H9 (cell line): ENCODE data around the gene SYTL1. TPM values are rescaled to one million over a fixed set of nuclear protein-coding genes. Genes with fewer than 3 reads are reported as not detected.

Experiments used
- DNase-seq: peaks from one replicate; pipeline ENCODE4 v3.0.0-alpha.2; 2017
- H2AFZ ChIP-seq: one replicate; pipeline ENCODE4 v1.6.1; 2013; ENCODE audit warnings: mild to moderate bottlenecking, low read length, control low read depth, moderate library complexity
- H2AK5ac ChIP-seq: 2 replicates; pipeline ENCODE4 v1.6.1; 2013; ENCODE audit warnings: low read length, control low read depth, mixed read lengths; ENCODE audit not compliant: insufficient read length
- H2BK120ac ChIP-seq: one replicate; pipeline ENCODE4 v1.6.1; 2013; ENCODE audit warnings: low read depth, mild to moderate bottlenecking, low read length, control low read depth, inconsistent platforms; ENCODE audit not compliant: poor library complexity, severe bottlenecking
- H2BK12ac ChIP-seq: 2 replicates; pipeline ENCODE4 v1.6.1; 2013; ENCODE audit warnings: low read length, control low read depth, mixed read lengths, low read depth; ENCODE audit not compliant: insufficient read length
- H2BK15ac ChIP-seq: 2 replicates; pipeline ENCODE4 v1.6.1; 2013; ENCODE audit warnings: low read depth, low read length, control low read depth
- H2BK20ac ChIP-seq: one replicate; pipeline ENCODE4 v1.6.1; 2013; ENCODE audit warnings: low read depth, mild to moderate bottlenecking, low read length, control low read depth, inconsistent platforms; ENCODE audit not compliant: poor library complexity, severe bottlenecking
- H2BK5ac ChIP-seq: 2 replicates; pipeline ENCODE4 v1.6.1; 2013; ENCODE audit warnings: low read length, control low read depth, mixed read lengths; ENCODE audit not compliant: insufficient read length
- H3K14ac ChIP-seq: 2 replicates; pipeline ENCODE4 v1.6.1; 2013; ENCODE audit warnings: low read length, control low read depth; ENCODE audit not compliant: insufficient read depth
- H3K18ac ChIP-seq: 2 replicates; pipeline ENCODE4 v1.6.1; 2013; ENCODE audit warnings: low read depth, mild to moderate bottlenecking, mixed read lengths, low read length, control low read depth; ENCODE audit not compliant: insufficient read length
- H3K23ac ChIP-seq: 2 replicates; pipeline ENCODE4 v1.6.1; 2013; ENCODE audit warnings: low read length, control low read depth, mixed read lengths, low read depth; ENCODE audit not compliant: insufficient read length
- H3K23me2 ChIP-seq: 2 replicates; pipeline ENCODE4 v1.6.1; 2013; ENCODE audit warnings: low read depth, mild to moderate bottlenecking, mixed read lengths, low read length, control low read depth; ENCODE audit not compliant: insufficient read length, poor library complexity, severe bottlenecking
- H3K27ac ChIP-seq: 2 replicates; pipeline ENCODE4 v1.5.1; 2013; ENCODE audit warnings: low read length, control low read depth, mixed read lengths, low read depth; ENCODE audit not compliant: insufficient read length
- H3K27me3 ChIP-seq: 2 replicates; pipeline ENCODE4 v1.6.1; 2013; ENCODE audit warnings: low read length, control low read depth, inconsistent platforms; ENCODE audit not compliant: insufficient read depth
- H3K4ac ChIP-seq: 2 replicates; pipeline ENCODE4 v1.6.1; 2013; ENCODE audit warnings: low read depth, mild to moderate bottlenecking, control low read depth, inconsistent platforms, low read length, moderate library complexity
- H3K4me1 ChIP-seq: 2 replicates; pipeline ENCODE4 v1.6.1; 2013; ENCODE audit warnings: low read length, control low read depth, inconsistent platforms; ENCODE audit not compliant: insufficient read depth
- H3K4me2 ChIP-seq: 2 replicates; pipeline ENCODE4 v1.6.1; 2013; ENCODE audit warnings: low read length, control low read depth, mixed read lengths; ENCODE audit not compliant: insufficient read length, insufficient read depth
- H3K56ac ChIP-seq: 2 replicates; pipeline ENCODE4 v1.6.1; 2013; ENCODE audit warnings: low read depth, mild to moderate bottlenecking, mixed read lengths, low read length, control low read depth; ENCODE audit not compliant: insufficient read length
- H3K79me1 ChIP-seq: 2 replicates; pipeline ENCODE4 v1.6.1; 2013; ENCODE audit warnings: low read depth, mild to moderate bottlenecking, moderate library complexity, low read length, control low read depth, inconsistent platforms; ENCODE audit not compliant: insufficient read depth, poor library complexity, severe bottlenecking
- H3K79me2 ChIP-seq: 2 replicates; pipeline ENCODE4 v1.6.1; 2013; ENCODE audit warnings: low read length, control low read depth, inconsistent platforms; ENCODE audit not compliant: insufficient read depth
- H3K9ac ChIP-seq: 2 replicates; pipeline ENCODE4 v1.6.1; 2013; ENCODE audit warnings: low read length, control low read depth, mixed read lengths; ENCODE audit not compliant: insufficient read length; ENCODE audit errors: extremely low read depth
- H3K9me3 ChIP-seq: one replicate; pipeline ENCODE4 v1.6.1; 2013; ENCODE audit warnings: low read depth, low read length, inconsistent platforms; ENCODE audit not compliant: control insufficient read depth
- H3T11ph ChIP-seq: one replicate; pipeline ENCODE4 v1.6.1; 2013; ENCODE audit warnings: mild to moderate bottlenecking, low read length, control low read depth, inconsistent platforms
- H4K20me1 ChIP-seq: one replicate; pipeline ENCODE4 v1.6.1; 2013; ENCODE audit not compliant: control insufficient read depth, insufficient read length, insufficient read depth
- H4K5ac ChIP-seq: 2 replicates; pipeline ENCODE4 v1.6.1; 2013; ENCODE audit warnings: low read depth, mild to moderate bottlenecking, mixed read lengths, low read length, control low read depth; ENCODE audit not compliant: insufficient read length
- H4K8ac ChIP-seq: replicated peaks from 2 replicates; pipeline ENCODE4 v1.6.1; 2013; ENCODE audit warnings: low read length, control low read depth, mixed read lengths, low read depth; ENCODE audit not compliant: insufficient read length
- H4K91ac ChIP-seq: 2 replicates; pipeline ENCODE4 v1.6.1; 2013; ENCODE audit warnings: low read depth, mild to moderate bottlenecking, moderate library complexity, mixed read lengths, low read length, control low read depth; ENCODE audit not compliant: insufficient read length
- H3K27ac Mint-ChIP-seq, 3 experiments: 2 replicates in 2 of 3; 3 replicates in 1 of 3; pipeline ENCODE4 v1.8.0; 2020 to 2021; ENCODE audit warnings: mixed read lengths in 3 of 3, mild to moderate bottlenecking in 1 of 3, moderate library complexity in 1 of 3
- H3K27me3 Mint-ChIP-seq: 2 replicates; pipeline ENCODE4 v1.8.0; 2021; ENCODE audit warnings: low read depth, mild to moderate bottlenecking, moderate library complexity, mixed read lengths
- H3K36me3 Mint-ChIP-seq, 3 experiments: 2 replicates in 2 of 3; 3 replicates in 1 of 3; pipeline ENCODE4 v1.8.0; 2020 to 2021; ENCODE audit warnings: low read depth in 3 of 3, mixed read lengths in 3 of 3; ENCODE audit not compliant: insufficient read depth in 1 of 3
- H3K4me1 Mint-ChIP-seq, 2 experiments: 2 replicates each; pipeline ENCODE4 v1.8.0; 2020; ENCODE audit warnings: mixed read lengths in 2 of 2
- H3K4me3 Mint-ChIP-seq, 2 experiments: 2 replicates in 1 of 2; 3 replicates in 1 of 2; pipeline ENCODE4 v1.8.0; 2020 to 2021; ENCODE audit warnings: mild to moderate bottlenecking in 2 of 2, mixed read lengths in 2 of 2, moderate library complexity in 1 of 2
- H3K9me3 Mint-ChIP-seq, 2 experiments: 2 replicates in 1 of 2; 3 replicates in 1 of 2; pipeline ENCODE4 v1.8.0; 2020; ENCODE audit warnings: mild to moderate bottlenecking in 2 of 2, mixed read lengths in 2 of 2, moderate library complexity in 1 of 2
- CTCF ChIP-seq: fragments of 200-600 bp; sonication (generic); conservative IDR thresholded peaks from 3 replicates; pipeline ENCODE4 v1.8.0; 2021; ENCODE audit warnings: antibody characterized with exemption, mild to moderate bottlenecking
- WGBS: extraction: QIAGEN DNeasy Blood & Tissue Kit; methylation state at CpG from one replicate; pipeline ENCODE4 v1.1.7; 2013; ENCODE audit warnings: missing lambda C conversion rate, low lambda C conversion rate, mixed read lengths; ENCODE audit not compliant: insufficient read length; ENCODE audit errors: extremely low coverage; 5-methylcytosine and 5-hydroxymethylcytosine counted together
- total RNA-seq: library from RNA; stranded (reverse); gene quantifications from 2 replicates; pipeline ENCODE4 v1.2.1, GENCODE V29; 2021

The SYTL1 gene
- total RNA-seq, 1 experiment from 2014 or later = 12.0 TPM

DNA sequence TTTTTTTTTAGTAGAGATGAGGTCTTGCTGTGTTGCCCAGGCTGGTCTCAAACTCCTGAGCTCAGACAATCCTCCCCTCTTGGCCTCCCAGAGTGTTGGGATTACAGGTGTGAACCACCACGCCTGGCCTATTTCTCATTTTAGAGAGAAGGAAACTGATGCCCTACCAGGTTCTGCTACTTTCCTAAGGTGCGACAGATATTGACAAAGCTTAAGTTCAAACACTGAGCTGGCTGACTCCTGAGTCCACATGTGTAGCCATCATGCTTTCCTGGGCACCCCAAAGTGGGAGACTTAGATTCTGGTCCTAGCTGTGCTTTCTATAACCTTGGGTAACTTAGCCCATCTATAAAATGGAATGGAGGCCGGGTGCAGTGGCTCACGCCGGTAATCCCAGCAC is 25.0 kb upstream of the SYTL1 start:
- no peaks in the 10 kb centered on the region for H3K9me3 ChIP-seq
- H3K4me3 Mint-ChIP-seq = no peak overlapping the region

More for the DNA sequence above, 25.0 kb upstream of the SYTL1 start:
- TF ChIP-seq CTCF = no peak
- Histone ChIP-seq H3K9ac (no peak overlapping the region), H4K91ac (no peak overlapping the region), H4K20me1 (no peaks in the 10 kb centered on the region), H2AK5ac (no peak overlapping the region), H3K23me2 (peaks cover 3% of the 10 kb centered on the region), H2BK20ac (no peak overlapping the region), H3T11ph (no peak overlapping the region), H4K8ac (no peak overlapping the region), H2BK120ac (no peak overlapping the region), H3K4ac (no peak overlapping the region), H3K56ac (no peak overlapping the region), H3K79me2 (no peaks in the 10 kb centered on the region), H3K27ac (no peak overlapping the region), H2BK5ac (no peak overlapping the region), H4K5ac (no peak overlapping the region), H2BK12ac (no peak overlapping the region), H3K18ac (no peak overlapping the region), H3K4me1 (no peaks in the 10 kb centered on the region), H2BK15ac (no peak overlapping the region), H2AFZ (no peak overlapping the region), H3K27me3 (no peaks in the 10 kb centered on the region; the same call in 1 of the 2 replicates), H3K79me1 (no peaks in the 10 kb centered on the region), H3K14ac (no peak overlapping the region), H3K4me2 (no peak overlapping the region), H3K23ac (no peak overlapping the region)
- no peak for DNase-seq
- H3K27me3 Mint-ChIP-seq = peaks cover 13% of the 10 kb centered on the region
- WGBS = no CpG with 5 or more reads among the region's 5 CpGs
- H3K9me3 Mint-ChIP-seq = no peaks in the 10 kb centered on the region
- H3K4me1 Mint-ChIP-seq = peaks cover 4 to 8% of the 10 kb centered on the region in 2 experiments; a peak in 2 of 4 replicates
- H3K36me3 Mint-ChIP-seq = no peaks in the 10 kb centered on the region
- H3K27ac Mint-ChIP-seq = no peak overlapping the region
